HG03521 (cell line): ENCODE measurements around the gene RECQL5.

ENCODE experiments used
- ATAC-seq: cut with Tn5 transposase; IDR thresholded peaks from one replicate; pipeline ENCODE4 v1.9.1; 2021; ENCODE audit warnings: mild to moderate bottlenecking, moderate library complexity; ENCODE audit not compliant: unreplicated experiment

The RECQL5 gene

GRCh38 chr17:75634754-75635609 is 32.0 kb downstream of the RECQL5 start:
- no peak for ATAC-seq

- no peak for ATAC-seq
These were observed 32.6 kb downstream of the RECQL5 start for GRCh38 chr17:75634376-75634740.

- no peak for ATAC-seq
These were observed 33.2 kb downstream of the RECQL5 start for GRCh38 chr17:75633486-75634375.

GRCh38 chr17:75632863-75633485 is 34.0 kb downstream of the RECQL5 start, which contains the start of gene SMIM5:
SMIM5 (plus strand) TSS chr17:75633434; CDS start chr17:75640202, 6,768 bp downstream.
- ATAC-seq, result no peak

- ATAC-seq, result no peak
These were observed 34.5 kb downstream of the RECQL5 start for GRCh38 chr17:75632428-75632827.

- ATAC-seq, result no peak
These were observed 35.6 kb downstream of the RECQL5 start for GRCh38 chr17:75631353-75631752.

- ATAC-seq, result no peak
These were observed 36.7 kb downstream of the RECQL5 start for GRCh38 chr17:75630071-75630917.

GRCh38 chr17:75629157-75629556 is 37.8 kb downstream of the RECQL5 start:
- no peak for ATAC-seq

- no peak for ATAC-seq
These were observed 38.5 kb downstream of the RECQL5 start for GRCh38 chr17:75628425-75628824.

GRCh38 chr17:75627094-75627493 is 39.9 kb downstream of the RECQL5 start:
- no peak for ATAC-seq

GRCh38 chr17:75626496-75627038 is 40.4 kb downstream of the RECQL5 start:
- ATAC-seq, result no peak

GRCh38 chr17:75625813-75626486 is 41.0 kb downstream of the RECQL5 start:
- no peak for ATAC-seq

- ATAC-seq, result no peak
These were observed 42.1 kb downstream of the RECQL5 start for GRCh38 chr17:75624714-75625345.

- ATAC-seq, result no peak
These were observed 42.9 kb downstream of the RECQL5 start for GRCh38 chr17:75624021-75624420.

- ATAC-seq, result no peak
These were observed 43.6 kb downstream of the RECQL5 start for GRCh38 chr17:75623386-75623785.

- ATAC-seq, result no peak
These were observed 44.1 kb downstream of the RECQL5 start for GRCh38 chr17:75622771-75623273.

- no peak for ATAC-seq
These were observed 44.9 kb downstream of the RECQL5 start for GRCh38 chr17:75622076-75622475.

- ATAC-seq, result no peak
These were observed 45.5 kb downstream of the RECQL5 start for GRCh38 chr17:75621489-75621888.
